GM20431 (cell line): ENCODE data around the gene LIN28A.

ENCODE experiments used
- in situ Hi-C: fragments of 300-500 bp; cut with MseI, MboI; formaldehyde crosslinking; loops from one replicate; pipeline ENCODE4 v1.15.0; 2020; ENCODE audit warnings: low sequenced_read_pairs; ENCODE audit not compliant: unreplicated experiment

The LIN28A gene

DNA sequence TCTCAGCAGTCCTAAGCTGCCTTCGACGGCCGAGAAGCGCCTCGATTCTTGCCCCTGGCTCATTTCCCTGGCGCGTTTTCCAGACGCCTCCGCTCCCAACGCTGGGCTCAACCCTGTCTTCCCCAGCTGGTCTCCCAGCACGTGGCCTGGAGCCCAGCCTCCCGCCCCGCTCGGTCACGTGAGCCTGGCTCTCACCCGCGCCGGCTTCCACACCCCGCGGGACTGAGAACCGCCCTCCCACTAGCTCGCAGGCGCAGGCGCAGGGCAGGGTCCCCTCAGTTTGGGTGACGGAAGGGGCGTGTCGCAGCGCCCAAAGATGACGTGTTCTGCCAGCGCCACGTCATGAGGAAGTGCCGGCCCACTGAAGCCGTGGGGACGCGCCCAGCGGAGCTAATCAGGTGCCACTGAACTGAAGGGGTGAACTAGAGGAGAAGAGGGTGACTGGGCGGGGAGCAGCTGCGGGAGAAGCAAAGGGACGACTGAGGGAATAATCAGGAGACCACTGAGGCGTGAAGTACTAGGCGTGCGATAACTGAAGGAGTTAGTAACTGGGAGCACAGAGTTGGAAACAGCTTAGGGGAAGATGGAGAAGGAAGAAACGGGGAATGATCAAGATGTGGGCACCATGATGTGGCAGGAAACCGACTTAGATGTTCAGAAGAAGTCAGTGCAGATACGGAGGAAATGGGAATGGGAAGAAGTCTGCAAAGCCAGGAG lies 21.5 kb downstream of the LIN28A start, which contains the start of gene DHDDS:
DHDDS (plus strand) TSS at position 343 of the 717 bp plus-strand sequence. CDS start 625 bp downstream, outside the sequence.
- in situ Hi-C loops: no loop called here

GRCh38 chr1:26432793-26433192 lies 22.2 kb downstream of the LIN28A start:
- in situ Hi-C loops: no loop called here

- in situ Hi-C loops: no loop called here
These were observed 23.6 kb downstream of the LIN28A start for GRCh38 chr1:26434161-26434752.

DNA sequence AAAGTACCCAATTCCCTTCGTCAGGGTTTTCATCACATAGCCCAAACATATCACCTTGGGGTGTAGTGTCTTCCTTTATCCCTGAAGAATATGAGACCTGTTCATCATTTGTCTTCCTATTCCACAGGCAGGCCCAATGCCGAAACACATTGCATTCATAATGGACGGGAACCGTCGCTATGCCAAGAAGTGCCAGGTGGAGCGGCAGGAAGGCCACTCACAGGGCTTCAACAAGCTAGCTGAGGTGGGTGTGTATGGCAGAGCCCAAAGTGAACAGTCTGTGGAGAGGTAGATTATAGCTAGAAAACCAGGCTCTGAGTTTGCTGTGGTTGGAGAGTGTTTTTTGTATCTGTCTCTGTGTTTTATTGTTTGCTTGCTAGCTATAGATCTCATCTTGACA lies 27.4 kb downstream of the LIN28A start:
- in situ Hi-C loops: no loop called here

GRCh38 chr1:26440259-26440658 lies 29.6 kb downstream of the LIN28A start:
- in situ Hi-C loops: no loop called here

GRCh38 chr1:26449868-26450267 lies 39.3 kb downstream of the LIN28A start:
- in situ Hi-C loops: no loop called here

GRCh38 chr1:26450908-26451307 lies 40.3 kb downstream of the LIN28A start:
- in situ Hi-C loops: no loop called here

GRCh38 chr1:26452459-26453183 lies 42.0 kb downstream of the LIN28A start:
- in situ Hi-C loops: no loop called here

DNA sequence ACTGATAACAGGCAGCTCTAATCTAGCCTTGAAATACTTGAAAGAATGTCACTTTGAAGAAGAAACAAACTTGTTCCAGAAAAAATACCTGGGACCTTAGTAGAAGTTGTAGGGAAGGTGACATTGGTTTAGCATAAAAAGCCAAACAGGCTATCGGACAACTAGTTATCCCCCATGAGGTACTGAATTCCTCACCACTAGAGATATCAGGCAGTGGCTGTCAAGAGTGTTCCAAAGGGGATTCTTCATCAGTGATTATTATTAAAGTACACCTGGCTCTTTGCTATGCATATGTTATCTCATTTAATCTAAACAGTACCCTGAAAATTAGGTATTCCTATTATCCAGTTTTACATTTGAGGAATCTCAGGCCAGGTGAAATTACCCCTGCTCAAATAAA lies 48.5 kb downstream of the LIN28A start:
- in situ Hi-C loops: no loop called here

DNA sequence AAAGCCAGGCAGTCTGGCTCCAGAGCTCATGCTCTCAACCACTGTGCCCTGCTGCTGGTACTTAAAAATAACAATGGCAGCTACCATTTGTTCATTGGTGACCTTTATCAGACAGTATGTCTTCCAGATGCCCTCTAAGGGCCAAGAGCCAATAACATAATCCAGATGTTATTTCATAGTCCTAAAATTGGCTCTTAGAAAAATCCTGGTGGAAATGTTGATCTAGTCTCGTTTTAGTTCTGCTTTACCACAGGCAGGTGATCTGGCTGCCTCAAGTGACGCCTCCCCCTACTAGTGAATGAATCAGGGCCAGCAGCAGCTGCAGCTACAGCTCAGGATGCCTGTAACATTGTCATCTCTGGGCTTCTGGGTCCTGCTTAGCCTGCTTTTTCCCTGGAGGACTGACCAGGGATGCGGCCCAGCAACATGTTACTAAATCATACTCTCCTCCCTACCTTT lies 49.0 kb downstream of the LIN28A start:
- in situ Hi-C loops: no loop called here

DNA sequence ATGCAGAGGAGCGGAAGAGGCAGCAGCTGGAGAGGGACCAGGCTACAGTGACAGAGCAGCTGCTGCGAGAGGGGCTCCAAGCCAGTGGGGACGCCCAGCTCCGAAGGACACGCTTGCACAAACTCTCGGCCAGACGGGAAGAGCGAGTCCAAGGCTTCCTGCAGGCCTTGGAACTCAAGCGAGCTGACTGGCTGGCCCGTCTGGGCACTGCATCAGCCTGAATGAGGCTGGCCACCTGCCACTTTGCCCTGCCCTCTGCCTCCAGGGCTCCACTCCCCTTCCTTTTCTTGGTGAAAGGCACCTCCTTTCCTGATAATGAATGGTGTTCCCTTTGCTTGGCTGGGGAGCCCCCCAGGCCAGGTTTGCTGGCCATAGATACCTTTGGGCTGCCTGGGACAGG lies 58.3 kb downstream of the LIN28A start:
- in situ Hi-C loops: no loop called here

DNA sequence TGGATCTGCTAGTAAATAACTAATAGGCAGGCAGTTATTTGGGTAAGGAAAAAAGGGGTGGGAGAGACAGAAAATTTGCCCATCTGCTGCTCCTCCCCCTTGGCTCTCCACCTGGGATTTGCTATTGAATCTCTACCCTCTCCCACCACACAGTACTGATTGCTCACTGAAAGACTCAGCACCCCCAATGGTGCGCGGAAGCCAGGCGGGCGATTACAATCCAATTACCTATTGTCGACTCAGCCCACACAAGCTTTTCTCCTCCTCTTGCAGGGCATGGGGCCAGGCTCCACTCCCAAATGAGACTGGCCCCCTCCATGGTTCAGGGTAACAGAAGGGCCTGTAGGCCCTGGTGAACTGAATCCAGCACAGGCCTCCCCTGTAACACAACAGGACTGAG lies 58.9 kb downstream of the LIN28A start:
- in situ Hi-C loops: no loop called here

DNA sequence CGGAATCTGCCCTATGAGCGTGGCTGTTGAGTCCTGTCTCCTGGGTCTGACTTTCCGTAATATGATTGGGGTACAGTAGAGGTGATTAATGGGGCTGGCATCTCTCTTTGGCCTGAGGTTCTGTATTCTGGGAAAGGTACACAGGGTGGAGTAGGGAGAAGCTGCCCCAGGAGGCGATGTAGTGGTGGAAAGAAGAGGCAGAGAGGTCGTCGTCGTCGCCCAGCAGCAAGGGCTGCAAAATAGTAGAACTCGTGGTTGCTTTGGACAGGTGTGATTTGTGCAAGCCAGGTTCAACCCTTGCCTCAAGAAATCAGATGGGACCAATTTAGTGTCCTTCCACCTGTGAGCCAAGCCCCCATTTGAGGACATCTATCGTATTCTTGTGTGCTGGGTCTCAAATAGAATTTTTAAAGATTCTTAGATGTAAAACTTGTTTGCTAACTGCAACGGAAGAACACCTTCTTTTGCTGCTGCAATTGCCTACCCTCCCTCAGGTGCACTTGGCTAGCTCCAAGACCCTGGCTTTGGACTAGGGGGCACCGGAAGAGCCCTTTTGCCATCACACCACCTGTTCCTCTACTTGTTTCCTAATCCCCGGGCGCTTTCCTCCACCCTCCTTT lies 60.4 kb downstream of the LIN28A start:
- in situ Hi-C loops: no loop called here

GRCh38 chr1:26471498-26472319 lies 61.1 kb downstream of the LIN28A start:
- in situ Hi-C loops: no loop called here

- in situ Hi-C loops: no loop called here
These were observed 61.8 kb downstream of the LIN28A start, which contains the start of gene HMGN2 for GRCh38 chr1:26472320-26472900. Gene HMGN2, plus strand, starts transcription at chr1:26472440. Its CDS starts 173 bp downstream, at chr1:26472613.

- in situ Hi-C loops: no loop called here
These were observed 62.6 kb downstream of the LIN28A start for GRCh38 chr1:26472901-26473845.

DNA sequence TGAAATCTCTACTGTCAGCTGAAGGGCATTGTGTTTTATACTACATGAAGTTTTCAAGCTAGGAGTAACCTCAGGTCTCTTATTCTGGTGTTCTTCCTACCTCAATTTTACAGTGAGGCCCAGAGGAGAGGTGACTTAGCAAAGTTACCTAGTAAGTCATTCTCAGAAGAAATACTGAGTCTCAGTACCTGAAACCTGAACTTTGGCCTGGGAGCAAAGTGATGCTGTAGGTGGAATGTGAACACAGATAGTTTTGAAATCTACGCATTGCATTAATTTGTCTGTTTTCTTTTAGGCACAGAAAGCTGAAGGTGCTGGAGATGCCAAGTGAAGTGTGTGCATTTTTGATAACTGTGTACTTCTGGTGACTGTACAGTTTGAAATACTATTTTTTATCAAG lies 64.2 kb downstream of the LIN28A start:
- in situ Hi-C loops: no loop called here

DNA sequence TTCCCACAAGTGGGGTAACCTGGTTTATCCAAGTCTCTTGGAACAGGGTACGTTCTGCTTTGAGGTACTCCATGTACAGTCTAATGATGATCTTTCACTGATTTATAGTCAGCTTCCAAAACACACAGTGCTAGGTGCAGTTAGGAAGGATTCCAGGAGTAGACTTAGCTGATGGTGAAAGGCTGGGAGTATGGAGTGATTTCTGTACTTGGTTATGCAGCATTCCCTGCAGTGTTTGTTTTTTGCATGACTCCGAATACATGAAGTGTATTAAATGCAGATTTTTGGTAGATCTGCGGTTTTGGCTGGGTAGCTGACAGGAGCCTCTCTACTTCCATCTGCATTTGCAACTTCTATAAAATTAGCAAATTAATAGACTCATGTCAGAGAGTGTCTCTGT lies 65.4 kb downstream of the LIN28A start:
- in situ Hi-C loops: no loop called here
